Measurements from ENCODE around the gene BCO1.

DNA sequence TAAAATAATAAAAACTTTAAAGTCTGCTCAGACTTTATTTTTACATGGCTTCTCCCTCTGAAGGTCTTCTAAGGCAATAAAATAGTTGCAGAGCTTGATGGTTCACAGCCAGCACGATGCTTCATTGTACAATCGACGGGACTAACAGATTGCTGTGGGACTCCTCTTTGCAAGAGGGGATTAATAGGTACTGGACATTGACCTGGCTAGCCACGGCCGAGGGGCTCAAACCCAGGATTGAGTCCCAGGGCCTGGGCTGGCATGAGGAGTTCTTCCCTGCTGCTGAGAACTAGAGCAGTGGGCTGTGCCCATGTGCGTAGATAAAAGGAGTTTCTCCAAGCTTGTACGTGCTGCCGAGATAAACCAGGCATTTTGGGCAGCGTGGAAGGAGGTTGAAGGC is 52.6 kb downstream of the BCO1 start:
- TF ChIP-seq, protein P1, sequence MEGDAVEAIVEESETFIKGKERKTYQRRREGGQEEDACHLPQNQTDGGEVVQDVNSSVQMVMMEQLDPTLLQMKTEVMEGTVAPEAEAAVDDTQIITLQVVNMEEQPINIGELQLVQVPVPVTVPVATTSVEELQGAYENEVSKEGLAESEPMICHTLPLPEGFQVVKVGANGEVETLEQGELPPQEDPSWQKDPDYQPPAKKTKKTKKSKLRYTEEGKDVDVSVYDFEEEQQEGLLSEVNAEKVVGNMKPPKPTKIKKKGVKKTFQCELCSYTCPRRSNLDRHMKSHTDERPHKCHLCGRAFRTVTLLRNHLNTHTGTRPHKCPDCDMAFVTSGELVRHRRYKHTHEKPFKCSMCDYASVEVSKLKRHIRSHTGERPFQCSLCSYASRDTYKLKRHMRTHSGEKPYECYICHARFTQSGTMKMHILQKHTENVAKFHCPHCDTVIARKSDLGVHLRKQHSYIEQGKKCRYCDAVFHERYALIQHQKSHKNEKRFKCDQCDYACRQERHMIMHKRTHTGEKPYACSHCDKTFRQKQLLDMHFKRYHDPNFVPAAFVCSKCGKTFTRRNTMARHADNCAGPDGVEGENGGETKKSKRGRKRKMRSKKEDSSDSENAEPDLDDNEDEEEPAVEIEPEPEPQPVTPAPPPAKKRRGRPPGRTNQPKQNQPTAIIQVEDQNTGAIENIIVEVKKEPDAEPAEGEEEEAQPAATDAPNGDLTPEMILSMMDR (IDR thresholded peaks at IDR 0.05): no peak
- TF ChIP-seq POLR2AphosphoS5 (IDR thresholded peaks at IDR 0.05): no peak

All from sigmoid colon (tissue), 4 donors.